Cardiac septum (tissue), 1 donor: Measurements from ENCODE around the gene ATMIN. TPM values are rescaled to one million over a fixed set of nuclear protein-coding genes. Genes with fewer than 3 reads are reported as not detected.

Experiments used
- DNase-seq: peaks from one replicate; pipeline ENCODE4 v3.0.0-alpha.2; 2020; ENCODE audit warnings: low spot score
- intact Hi-C: fragments of 100-400 bp; cut with DNase I; formaldehyde crosslinking; loops from one replicate; pipeline ENCODE4 v1.14.0; 2022
- total RNA-seq: library from RNA; stranded (reverse); fragmentation: NEBNext Ultra II Directional; extraction: Animal tissue kit (Norgen Biotek cat#: 25700); gene quantifications from one replicate; pipeline ENCODE4 v1.2.1, GENCODE V29; 2021
- donor health status: DM: no; HTN: no; CAD: no.

Gene ATMIN
- total RNA-seq, 1 donor from 2014 or later, result 26.0 TPM

- intact Hi-C loops, result no loop called here
- no peak for DNase-seq
These were observed 25.1 kb downstream of the ATMIN start for GRCh38 chr16:81060576-81061306.

DNA sequence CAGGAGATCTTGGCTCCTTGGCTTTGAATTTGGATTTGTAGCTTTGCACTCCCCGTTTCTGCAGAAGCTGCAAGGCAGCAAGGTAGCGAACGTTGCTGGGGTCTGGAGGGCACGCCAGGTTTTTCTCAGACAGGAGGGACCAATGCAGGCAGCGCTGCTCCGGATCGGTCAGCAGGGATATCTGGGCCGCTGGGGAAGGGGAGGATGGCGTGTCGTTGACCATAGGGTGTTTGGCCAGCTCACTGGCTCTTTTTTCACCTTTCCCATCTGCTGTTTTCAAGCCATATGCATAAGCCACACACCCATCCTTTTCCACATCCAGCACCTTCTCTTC lies 25.6 kb downstream of the ATMIN start:
- intact Hi-C loops, result no loop called here

DNA sequence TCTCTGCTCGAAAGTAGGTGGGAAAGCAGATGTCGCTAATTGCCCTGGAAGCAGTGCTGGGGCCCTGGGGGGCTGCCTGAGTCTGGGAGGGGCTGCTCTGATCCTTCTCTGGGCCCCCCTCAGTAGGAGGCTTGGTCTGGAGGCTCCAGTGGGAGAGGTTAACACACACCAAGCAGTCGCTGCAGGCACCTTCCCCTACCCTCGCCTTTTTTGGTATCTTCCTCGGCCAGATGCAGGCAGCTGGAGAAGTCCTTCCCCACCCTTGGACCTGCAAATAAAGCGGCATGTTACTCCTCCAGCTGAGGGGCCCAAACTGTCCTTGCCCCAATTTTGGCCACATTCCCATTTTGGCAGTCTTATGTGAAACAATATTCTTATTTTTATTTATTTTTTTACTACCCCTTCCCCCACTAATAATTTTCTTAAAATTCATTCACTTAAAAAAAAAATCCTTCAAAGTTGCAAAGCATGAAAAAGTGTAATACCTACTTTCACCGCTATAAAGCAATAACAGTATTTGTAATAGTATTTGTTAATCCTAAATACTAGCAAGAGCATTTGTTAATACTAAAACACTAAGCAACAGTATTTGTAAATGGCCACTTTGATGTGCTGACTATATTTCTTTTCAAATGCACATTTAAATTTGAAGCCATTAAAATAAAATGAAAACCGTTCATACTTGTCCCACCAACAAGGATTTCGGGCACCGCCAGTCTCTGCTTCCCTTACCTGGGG lies 26.4 kb downstream of the ATMIN start:
- DNase-seq, result no peak
- intact Hi-C loops, result no loop called here

More for the DNA sequence above, 25.6 kb downstream of the ATMIN start:
- no peak for DNase-seq

- intact Hi-C loops, result no loop called here
- no peak for DNase-seq
These were observed 31.0 kb downstream of the ATMIN start for GRCh38 chr16:81066681-81067080.

GRCh38 chr16:81067166-81067565 lies 31.5 kb downstream of the ATMIN start:
- DNase-seq, result no peak
- intact Hi-C loops, result no loop called here

DNA sequence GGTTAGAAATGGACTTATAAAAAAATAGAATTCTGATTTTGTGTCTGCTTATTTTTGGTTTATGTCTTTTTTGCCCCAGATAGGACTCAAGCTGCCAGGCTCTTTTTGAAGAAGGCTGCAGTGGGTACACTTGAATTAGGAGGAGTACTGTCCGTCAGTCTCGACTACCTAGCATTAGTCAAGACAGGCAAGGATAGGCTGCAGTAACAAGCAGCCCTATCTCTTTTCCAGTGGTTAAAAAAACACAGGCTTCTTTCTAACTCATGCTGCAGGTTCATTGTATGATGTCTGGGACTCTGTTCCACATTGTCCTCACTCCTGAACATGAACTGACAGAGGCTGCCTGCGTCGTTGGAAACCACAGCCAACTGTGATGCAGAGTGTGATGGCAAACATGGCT lies 33.4 kb downstream of the ATMIN start:
- intact Hi-C loops, result no loop called here
- DNase-seq, result no peak

- intact Hi-C loops, result no loop called here
These were observed 35.3 kb downstream of the ATMIN start for GRCh38 chr16:81070979-81071378.

DNA sequence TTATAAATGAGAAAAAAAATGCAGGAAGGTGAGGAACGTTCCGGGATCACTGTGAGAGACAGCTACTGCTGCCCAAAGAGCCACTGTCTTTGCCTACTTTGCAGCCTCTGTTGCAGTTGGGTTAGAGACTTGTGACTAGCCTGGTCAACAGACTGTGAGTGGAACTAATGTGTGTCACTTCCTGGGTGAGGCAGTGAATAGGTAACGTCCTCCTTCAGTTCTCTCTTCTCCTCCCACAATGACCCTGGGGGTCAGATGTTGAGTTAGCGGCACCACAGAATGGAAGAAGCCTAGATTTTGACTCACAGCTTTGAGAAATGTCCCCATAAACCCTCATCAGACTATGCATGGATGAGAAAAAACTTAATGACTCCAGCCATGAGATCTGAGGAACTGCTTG lies 36.2 kb downstream of the ATMIN start:
- intact Hi-C loops, result no loop called here
- no peak for DNase-seq

More at GRCh38 chr16:81070979-81071378, 35.3 kb downstream of the ATMIN start:
- no peak for DNase-seq

- intact Hi-C loops, result no loop called here
- no peak for DNase-seq
These were observed 38.1 kb downstream of the ATMIN start for GRCh38 chr16:81073560-81074330.

- intact Hi-C loops, result loop anchor here (2.0 kb wide), 1 partner anchor 42 kb away; the partner anchor contains the start of gene ATMIN
- peak; percentile 95 for DNase-seq
These were observed 41.0 kb downstream of the ATMIN start for GRCh38 chr16:81076566-81077075.

- intact Hi-C loops, result loop anchor here (2.0 kb wide), 1 partner anchor 43 kb away; the partner anchor contains the start of gene ATMIN
- DNase-seq, result peak; percentile 99
These were observed 41.7 kb downstream of the ATMIN start, which contains the start of gene C16orf46 for GRCh38 chr16:81077076-81077940. C16orf46 (minus strand) TSS chr16:81077238; CDS start chr16:81063955, 13,283 bp downstream.

GRCh38 chr16:81080233-81080632 lies 44.6 kb downstream of the ATMIN start:
- intact Hi-C loops, result no loop called here
- DNase-seq, result no peak

DNA sequence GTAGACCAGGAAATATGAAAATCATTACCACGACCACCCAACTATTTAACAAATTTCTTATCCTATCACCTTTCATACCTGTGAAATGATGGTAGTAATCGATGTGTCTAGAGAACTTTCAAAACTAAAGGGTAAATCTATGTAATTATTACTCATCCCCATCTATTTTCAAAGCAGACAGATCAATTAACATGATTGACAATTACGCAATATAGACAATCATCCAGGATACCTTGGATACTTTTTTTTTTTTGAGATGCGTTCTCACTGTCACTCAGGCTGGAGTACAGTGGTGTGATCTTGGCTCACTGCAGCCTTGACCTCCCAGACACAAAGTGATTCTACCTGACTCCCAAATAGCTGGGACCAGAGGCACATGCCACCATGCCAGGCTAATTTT lies 45.4 kb downstream of the ATMIN start:
- DNase-seq, result no peak
- intact Hi-C loops, result no loop called here

DNA sequence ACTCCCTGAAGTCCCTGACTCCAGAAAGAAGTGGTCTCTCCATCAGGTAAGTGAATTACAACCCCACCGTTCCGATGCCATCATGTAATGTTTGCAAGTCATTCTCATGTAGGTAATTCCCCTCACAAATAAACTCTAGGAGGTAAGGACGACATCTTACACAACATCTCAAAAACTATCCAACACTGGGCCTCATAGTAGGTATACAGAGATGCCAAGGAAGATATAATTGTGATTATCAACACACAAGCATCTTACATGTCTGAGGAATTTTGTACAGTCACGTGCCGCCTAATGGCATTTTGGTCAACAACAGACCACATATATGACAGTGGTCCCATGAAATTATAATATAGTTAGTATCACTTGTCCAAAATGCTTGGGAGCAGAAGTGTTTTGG lies 53.2 kb downstream of the ATMIN start:
- intact Hi-C loops, result no loop called here
- no peak for DNase-seq

GRCh38 chr16:81094771-81095251 lies 59.2 kb downstream of the ATMIN start:
- intact Hi-C loops, result loop anchor here (5.0 to 10.0 kb wide), 3 partner anchors 58 to 220 kb away; partner anchors contain the start of genes ATMIN and GAN
- no peak for DNase-seq

GRCh38 chr16:81095653-81095952 lies 60.0 kb downstream of the ATMIN start:
- intact Hi-C loops, result loop anchor here (5.0 to 10.0 kb wide), 3 partner anchors 58 to 219 kb away; partner anchors contain the start of genes ATMIN and GAN
- DNase-seq, result no peak

DNA sequence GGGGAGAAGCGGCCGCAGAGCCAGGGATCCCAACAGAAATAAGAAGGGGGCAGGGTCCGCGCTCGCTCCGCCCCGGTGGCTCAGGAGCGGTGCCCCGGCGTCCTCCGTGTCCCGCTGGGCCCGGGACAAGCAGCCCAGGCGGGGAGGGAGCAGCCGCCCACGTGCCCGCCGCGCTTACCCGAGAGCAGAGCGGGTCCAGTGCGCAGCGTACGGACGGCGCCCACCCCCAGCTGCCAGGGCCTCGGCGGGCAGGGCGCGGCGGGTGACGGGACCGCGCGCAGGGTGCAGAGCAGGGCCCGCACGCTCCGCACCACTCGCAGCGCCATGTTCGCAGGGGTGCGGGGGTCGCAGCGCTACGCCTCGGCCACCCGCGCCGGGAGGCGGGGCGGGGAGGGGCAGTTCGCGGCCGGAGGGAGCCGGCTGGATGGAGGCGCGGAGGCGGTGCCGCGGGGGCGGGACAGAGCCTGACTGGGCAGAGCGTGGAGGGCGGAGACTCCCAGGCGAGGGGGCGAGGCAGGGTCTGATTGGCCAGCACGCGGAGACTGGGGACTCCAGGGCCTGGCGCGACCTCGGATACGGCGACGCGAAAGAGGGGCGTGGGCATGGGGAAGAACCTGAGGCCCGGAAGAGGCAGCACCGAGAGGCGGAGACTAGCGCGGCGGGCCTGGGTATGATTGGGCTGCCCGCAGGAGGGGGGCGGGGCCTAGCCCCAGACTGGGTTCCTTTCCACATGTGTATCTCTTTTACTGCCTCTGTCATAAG lies 60.5 kb downstream of the ATMIN start, which contains the start of gene GCSH:
TSS of gene GCSH (minus strand) at position 443 of the 762 bp plus-strand sequence. CDS start at position 326, 117 bp downstream.
- intact Hi-C loops, result loop anchor here (5.0 to 10.0 kb wide), 3 partner anchors 59 to 219 kb away; partner anchors contain the start of genes ATMIN and GAN

DNA sequence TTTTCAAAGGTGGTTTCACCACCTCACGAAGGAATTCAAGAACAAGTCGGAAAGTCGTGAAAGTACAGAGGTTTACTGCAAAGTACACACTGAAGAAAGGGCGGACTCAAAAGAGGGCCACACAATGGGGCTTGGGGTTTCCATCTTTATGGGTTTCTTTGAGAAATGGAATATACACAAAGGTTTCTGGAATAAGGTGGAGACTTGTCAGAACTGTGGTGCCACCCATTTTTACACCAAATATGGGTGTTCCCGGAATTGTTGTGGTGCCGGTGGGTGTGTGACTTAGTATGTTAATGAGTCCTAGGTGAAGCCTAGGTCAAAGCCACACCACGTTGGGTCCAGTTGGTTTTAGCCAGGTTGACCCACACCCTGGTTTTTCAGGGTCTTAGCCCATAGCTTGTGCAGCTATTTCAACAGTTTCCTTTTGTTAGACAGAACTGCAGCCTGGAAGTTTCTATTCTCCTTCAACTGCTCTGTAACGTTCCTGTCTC lies 61.1 kb downstream of the ATMIN start:
- intact Hi-C loops, result loop anchor here (5.0 to 10.0 kb wide), 3 partner anchors 59 to 218 kb away; partner anchors contain the start of genes ATMIN and GAN
- no peak for DNase-seq

More for the DNA sequence above, 60.5 kb downstream of the ATMIN start, which contains the start of gene GCSH:
- DNase-seq, result peak; percentile 100
